T-helper 2 cell treated with Interferon-gamma antibody and Interleukin-4, amounts not matched to agents 100 ng/mL and 5 ng/mL, for 36 hours (primary cell): Measurements from ENCODE around the gene RAB34. TPM values are rescaled to one million over a fixed set of nuclear protein-coding genes. Genes with fewer than 3 reads are reported as not detected.
"Not testable (repeated sequence)": the region's sequence is repeated elsewhere in the genome, so short reads cannot be mapped to it uniquely, and the experiment has no call there.

Source experiments
- intact Hi-C: fragments of 100-400 bp; cut with micrococcal nuclease; formaldehyde crosslinking; loops from one replicate; pipeline ENCODE4 v1.15.1; 2023
- total RNA-seq: library from RNA; stranded (reverse); gene quantifications from 2 replicates; pipeline ENCODE4 v1.2.3, GENCODE V29; 2022

The RAB34 gene
- total RNA-seq, 1 donor from 2014 or later, result 10.4 TPM

DNA sequence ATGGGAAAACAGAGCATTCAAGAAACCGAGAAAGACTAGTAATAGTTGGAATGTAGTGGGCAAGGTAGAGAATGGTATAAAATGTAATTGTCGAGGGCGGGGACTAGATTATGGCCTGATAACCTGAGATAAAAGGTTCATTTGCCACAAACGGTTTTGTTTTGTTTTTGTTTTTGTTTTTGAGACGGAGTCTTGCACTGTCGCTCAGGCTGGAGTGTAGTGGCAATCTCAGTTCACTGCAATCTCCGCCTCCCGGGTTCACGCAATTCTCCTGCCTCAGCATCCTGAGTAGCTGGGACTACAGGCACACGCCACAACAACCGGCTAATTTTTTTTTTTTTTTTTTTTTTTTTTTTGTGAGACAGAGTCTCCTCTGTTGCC, 12.3 kb upstream of the RAB34 start:
- intact Hi-C loops, result loop anchor here (2.0 to 5.0 kb wide), 5 partner anchors 32 to 837 kb away; partner anchors contain the start of genes ABHD15, FAM222B, NUFIP2 and TP53I13

DNA sequence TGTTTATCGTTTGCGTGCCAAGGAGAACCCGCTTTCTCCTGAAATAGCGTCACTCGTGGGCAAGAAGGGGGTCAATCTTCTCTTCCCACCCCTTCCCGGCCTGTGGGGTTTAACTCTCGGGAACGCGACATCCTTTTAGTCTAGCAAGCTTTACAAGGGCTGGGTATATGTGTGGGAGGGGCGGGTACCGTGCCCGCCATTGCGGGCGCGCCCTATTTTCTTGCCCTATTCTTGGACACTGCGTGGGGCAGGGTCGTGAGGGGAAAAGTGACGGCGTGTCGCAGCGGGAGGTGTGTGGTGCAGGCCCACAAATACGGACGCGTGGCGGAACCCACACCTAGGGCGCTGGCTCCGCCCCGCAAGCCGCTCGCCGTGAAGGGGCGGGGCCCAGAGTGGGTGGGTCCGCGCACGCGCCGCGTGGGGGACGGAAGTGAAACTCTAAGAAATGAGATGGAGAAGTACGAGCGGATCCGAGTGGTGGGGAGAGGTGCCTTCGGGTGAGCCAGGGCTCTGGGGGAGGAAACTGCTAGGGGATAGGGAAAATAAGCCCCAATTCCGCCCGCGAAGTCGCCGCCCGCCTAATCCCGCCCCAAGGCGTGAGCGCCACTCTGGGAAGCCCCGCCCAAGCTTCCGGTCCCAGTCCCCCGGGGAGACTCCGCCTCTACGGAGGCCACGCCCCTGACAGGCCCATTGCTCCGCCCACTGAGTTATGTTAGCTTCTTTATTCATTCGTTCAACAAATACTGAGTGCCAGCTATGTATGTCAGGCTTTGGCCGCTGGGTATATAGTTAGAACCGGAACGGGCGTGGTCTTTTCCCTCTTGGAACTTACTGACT, 10.9 kb upstream of the RAB34 start, which contains the start of gene NEK8:
Gene NEK8 (plus strand): TSS at position 425 of the 837 bp plus-strand sequence. CDS start 26 bp downstream, at position 451.
- intact Hi-C loops, result loop anchor here (1.0 to 5.0 kb wide), 9 partner anchors 9 to 839 kb away; partner anchors contain the start of genes ABHD15, DHRS13, FAM222B and NUFIP2

GRCh38 chr17:28726627-28727491, 9.2 kb upstream of the RAB34 start:
- intact Hi-C loops, result loop anchor here (1.0 to 5.0 kb wide), 9 partner anchors 23 to 840 kb away; partner anchors contain the start of genes ABHD15, BLTP2, FAM222B and NUFIP2

DNA sequence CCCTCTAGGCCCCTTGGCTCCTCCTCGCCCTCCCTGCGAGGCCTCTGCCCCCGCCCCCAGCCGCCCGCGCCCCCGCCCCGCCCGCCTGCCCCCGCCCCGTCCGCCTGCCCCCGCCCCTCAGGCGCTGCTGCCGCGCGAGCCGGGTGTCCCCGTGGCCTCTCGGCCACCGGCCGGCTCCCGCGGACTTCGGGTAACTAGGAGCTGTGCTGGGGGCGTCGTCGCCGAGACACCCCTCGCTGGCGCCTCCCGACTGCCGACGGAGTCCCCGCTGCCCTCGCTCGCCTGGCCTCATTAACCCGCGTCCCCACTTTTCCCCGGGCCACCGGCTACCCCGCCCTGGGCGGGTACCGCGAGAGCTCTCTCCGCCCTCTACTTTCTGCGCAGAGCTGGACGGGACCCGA, 8.6 kb upstream of the RAB34 start, which contains the start of gene TLCD1:
Gene TLCD1 (minus strand): TSS at position 8 of the 401 bp plus-strand sequence. CDS start 136 bp downstream, outside the sequence.
- intact Hi-C loops, result loop anchor here (2.0 to 5.0 kb wide), 7 partner anchors 36 to 841 kb away; partner anchors contain the start of genes ABHD15, BLTP2, FAM222B and NUFIP2

DNA sequence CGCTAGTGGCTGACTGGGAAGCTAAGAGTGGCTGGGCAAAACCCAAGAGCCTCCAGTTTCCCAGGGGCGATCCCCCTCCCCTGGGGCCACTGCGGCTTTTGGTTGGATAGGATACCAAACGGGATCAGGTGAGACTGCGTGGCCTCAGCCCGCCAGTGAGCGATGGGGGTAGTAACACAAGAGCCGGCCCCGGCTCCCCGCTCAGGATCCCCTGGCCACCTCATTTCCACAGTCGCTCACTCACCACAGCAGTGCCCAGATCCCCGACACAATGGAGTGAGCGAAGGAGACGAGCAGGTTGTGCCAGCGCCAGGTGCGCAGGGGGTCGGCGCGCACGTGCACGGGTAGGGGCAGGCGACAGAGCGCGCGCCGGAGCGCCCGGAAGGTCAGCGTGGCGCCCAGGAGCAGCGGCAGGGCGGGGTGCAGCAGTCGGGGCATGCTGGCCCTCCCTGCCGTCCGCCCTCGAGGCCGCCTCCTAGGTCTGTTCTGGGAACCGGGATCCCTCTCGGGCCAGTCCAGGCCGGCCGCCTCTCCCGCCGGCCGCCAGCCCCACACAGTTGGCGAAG, 8.1 kb upstream of the RAB34 start:
- intact Hi-C loops, result loop anchor here (2.0 to 5.0 kb wide), 7 partner anchors 37 to 842 kb away; partner anchors contain the start of genes ABHD15, BLTP2, FAM222B and NUFIP2

DNA sequence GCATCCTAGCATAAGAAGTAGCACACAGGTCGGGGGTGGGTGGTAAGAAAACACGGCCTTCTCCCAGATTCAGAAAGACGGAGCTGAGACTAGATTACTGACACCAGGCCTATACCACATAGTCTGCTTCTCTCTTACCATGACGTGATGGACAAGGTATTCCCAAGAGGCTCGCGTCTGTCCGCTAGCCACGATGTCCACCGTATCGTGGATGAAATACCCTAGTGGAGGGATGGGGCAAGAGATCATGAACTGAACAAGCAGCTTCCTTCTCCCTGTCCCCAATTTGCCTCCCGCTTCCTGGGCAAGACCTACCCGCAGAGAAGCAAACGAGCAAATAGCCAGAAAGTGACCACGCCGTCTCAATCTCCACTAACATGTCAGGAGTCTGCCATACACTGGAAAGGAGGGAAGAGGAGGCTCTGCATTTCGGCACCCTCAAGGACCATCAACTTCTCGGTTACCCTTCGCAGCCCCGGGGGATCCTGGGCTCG, 7.5 kb upstream of the RAB34 start:
- intact Hi-C loops, result loop anchor here (5.0 kb wide), 4 partner anchors 37 to 842 kb away; partner anchors contain the start of genes ABHD15, FAM222B, NUFIP2 and TP53I13

- intact Hi-C loops, result loop anchor here (5.0 kb wide), 4 partner anchors 38 to 843 kb away; partner anchors contain the start of genes ABHD15, FAM222B, NUFIP2 and TP53I13
Measured at GRCh38 chr17:28724500-28725165, 7.0 kb upstream of the RAB34 start.

- intact Hi-C loops, result not testable (repeated sequence)
Measured at GRCh38 chr17:28723836-28724499, 6.3 kb upstream of the RAB34 start.

DNA sequence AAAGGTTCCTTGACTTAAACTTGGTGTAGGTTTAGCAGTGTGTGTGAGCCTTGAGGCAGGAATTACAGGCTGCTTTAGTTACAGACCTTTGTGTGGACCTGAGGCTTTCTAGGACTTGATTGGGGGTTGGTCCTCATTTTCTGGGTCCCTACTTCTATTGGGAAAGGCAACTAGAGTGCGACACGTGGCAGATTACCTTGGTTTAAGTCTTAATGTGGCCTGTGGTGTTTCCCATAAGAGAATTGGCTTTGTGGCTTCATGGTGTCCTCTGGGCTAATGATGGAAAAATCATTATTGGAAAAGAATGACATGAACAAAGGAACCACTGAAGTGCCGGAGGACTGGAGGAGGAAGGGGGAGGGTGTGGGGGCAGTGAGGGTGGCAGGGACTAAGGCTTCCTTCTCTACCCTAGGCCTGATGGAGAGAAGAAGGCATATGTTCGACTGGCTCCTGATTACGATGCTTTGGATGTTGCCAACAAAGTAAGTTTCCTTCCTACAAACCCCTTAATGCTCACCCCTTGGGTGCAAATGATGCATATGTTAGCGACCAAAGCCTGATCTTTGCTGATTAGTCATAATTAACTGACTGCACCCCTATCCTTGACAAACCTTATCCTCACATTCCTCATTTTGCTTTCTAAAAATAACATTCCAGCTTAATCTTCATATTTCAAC, 5.6 kb upstream of the RAB34 start:
- intact Hi-C loops, result no loop called here

- intact Hi-C loops, result no loop called here
Measured at GRCh38 chr17:28722417-28723158, 4.9 kb upstream of the RAB34 start.

- intact Hi-C loops, result not testable (repeated sequence)
Measured at GRCh38 chr17:28720997-28721329, 3.3 kb upstream of the RAB34 start.

GRCh38 chr17:28720247-28720996, 2.8 kb upstream of the RAB34 start:
- intact Hi-C loops, result no loop called here

DNA sequence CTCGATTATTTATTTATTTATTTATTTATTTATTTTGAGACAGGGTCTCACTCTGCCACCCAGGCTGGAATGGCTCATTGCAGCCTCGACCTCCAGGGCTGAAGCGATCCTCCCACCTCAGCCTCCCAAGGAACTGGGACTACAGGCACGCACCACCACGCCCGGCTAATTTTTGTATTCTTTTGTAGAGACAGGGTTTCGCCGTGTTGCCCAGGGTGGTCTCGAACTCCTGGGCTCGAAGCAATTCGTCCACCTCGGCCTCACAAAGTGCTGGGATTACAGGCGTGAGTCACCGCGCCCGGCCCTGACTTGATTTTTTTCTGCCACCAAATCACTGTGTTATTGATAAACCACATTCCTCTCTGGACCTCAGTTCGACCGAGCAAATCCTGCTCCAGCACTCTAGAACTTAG, 1.4 kb upstream of the RAB34 start:
- intact Hi-C loops, result loop anchor here (1.0 to 10.0 kb wide), 6 partner anchors 8 to 426 kb away; partner anchors contain the start of genes BLTP2, IFT20, NEK8 and PROCA1

GRCh38 chr17:28718333-28719020, 809 bp upstream of the RAB34 start:
- intact Hi-C loops, result loop anchor here (1.0 to 10.0 kb wide), 6 partner anchors 7 to 426 kb away; partner anchors contain the start of genes BLTP2, IFT20, NEK8 and PROCA1

GRCh38 chr17:28716740-28717577, 709 bp downstream of the RAB34 start:
- intact Hi-C loops, result loop anchor here (10.0 kb wide), 2 partner anchors 382 to 428 kb away; partner anchors contain the start of genes IFT20 and TNFAIP1

GRCh38 chr17:28715217-28715616, 2.5 kb downstream of the RAB34 start:
- intact Hi-C loops, result loop anchor here (10.0 kb wide), 2 partner anchors 380 to 430 kb away; partner anchors contain the start of genes IFT20 and TNFAIP1
